ENCODE measurements around the gene REM2. TPM values are rescaled to one million over a fixed set of nuclear protein-coding genes. Genes with fewer than 3 reads are reported as not detected.

Gene REM2
- total and polyA plus RNA-seq, 2 of the 4 experiments (the other 2 are of a cell fraction), result under 0.01 to 0.07 TPM

- DNase-seq (no peak), ATAC-seq (ENCODE audit: low read depth) (no peak)
- Histone ChIP-seq H4K91ac (ENCODE audit: insufficient read depth, low read depth, low read length) (no peak overlapping the region), H4K5ac (ENCODE audit: low read depth, low read length) (no peak overlapping the region; the same call in 1 of the 2 replicates), H3K79me1 (ENCODE audit: low read depth in 1 of 2, low read length in 2 of 2) (peaks cover 10 to 76% of the 10 kb centered on the region in 2 experiments; a peak in 3 of 4 replicates), H2BK120ac (ENCODE audit: low read depth, low read length) (no peak overlapping the region), H3K36me3 (ENCODE audit: control insufficient read depth, insufficient read depth, low read length) (peaks cover 58% of the 10 kb centered on the region), H2AK9ac (replicated peaks; ENCODE audit: low read depth, low read length, poor library complexity) (peak overlapping the region; percentile 52), H2BK5ac (ENCODE audit: low read depth, low read length, poor library complexity, severe bottlenecking) (peak overlapping the region; percentile 77), H4K20me1 (ENCODE audit: insufficient read depth, low read length) (peaks cover 45% of the 10 kb centered on the region; the same call in 1 of the 2 replicates), H3K23ac (ENCODE audit: low read depth, low read length) (peak overlapping the region; percentile 85; the same call in 1 of the 2 replicates), H3K9me3 (ENCODE audit: control insufficient read depth, insufficient read depth, low read length) (no peaks in the 10 kb centered on the region), H3K4me3 (ENCODE audit: insufficient read depth, low read depth, low read length) (no peak overlapping the region), H3K14ac (replicated peaks; ENCODE audit: low read depth, low read length) (0 out of 2 replicates have a peak overlapping the region, but pooled peaks have one; percentile 7), H3K27ac (ENCODE audit: insufficient read depth, low read length) (peak overlapping the region; percentile 93; the same call in 1 of the 2 replicates), H4K8ac (ENCODE audit: low read depth in 2 of 2, low read length in 2 of 2) (peak overlapping the region in 1 of 2 experiments; percentile 22; a peak in 1 of 4 replicates), H3K9ac (ENCODE audit: low read depth, low read length) (peak overlapping the region; percentile 63; the same call in 1 of the 2 replicates), H3K18ac (ENCODE audit: low read depth, low read length) (no peak overlapping the region), H2BK20ac (ENCODE audit: low read depth, low read length) (no peak overlapping the region; the same call in 1 of the 2 replicates), H3K56ac (ENCODE audit: extremely low read depth, insufficient read depth, low read length) (no peak overlapping the region), H3K4ac (ENCODE audit: low read depth, low read length) (peak overlapping the region; percentile 89; the same call in 1 of the 2 replicates), H2BK15ac (ENCODE audit: low read depth, low read length) (peak overlapping the region; percentile 31; the same call in 1 of the 3 replicates), H2AFZ (replicated peaks; ENCODE audit: low read length, poor library complexity) (no peak overlapping the region), H2AK5ac (ENCODE audit: low read depth, low read length) (0 out of 2 replicates have a peak overlapping the region, but pooled peaks have one; percentile 14), H3K4me2 (ENCODE audit: low read depth, low read length) (no peak overlapping the region), H3K9me1 (ENCODE audit: insufficient read depth, low read length) (peaks cover 36% of the 10 kb centered on the region), H3K4me1 (ENCODE audit: control insufficient read depth, insufficient read depth, low read length) (peaks cover 47% of the 10 kb centered on the region), H3K27me3 (ENCODE audit: control insufficient read depth, insufficient read depth, low read length) (no peaks in the 10 kb centered on the region)
- intact Hi-C loops (cut with micrococcal nuclease), result no loop called here
- no TSS peak for BruUV-seq (replicated peaks)
- CTCF ChIA-PET, result no interaction called here
- WGBS, 2 experiments (ENCODE audit: extremely low coverage in 2 of 2, insufficient read length in 1 of 2), result 100% methylated on average over 4 of the region's 26 CpGs; no CpG with 5 or more reads in 1 of the 2 experiments
- dilution Hi-C loops (cut with HindIII; ENCODE audit: low sequenced_read_pairs, unreplicated experiment), result no loop called here
- POLR2A ChIA-PET (ENCODE audit: unreplicated experiment), result no interaction called here
- in situ Hi-C loops (cut with MboI; ENCODE audit: low sequenced_read_pairs), result loop anchor here (10.0 kb wide), 1 partner anchor 261 kb away; the partner anchor contains the start of gene DAD1
- TF ChIP-seq CHD1 (IDR thresholded peaks at IDR 0.05; ENCODE audit: low read depth, low read length), result no peak
- no peak for TF ChIP-seq BHLHE40 (IDR thresholded peaks at IDR 0.05; ENCODE audit: low read depth, low read length)
- no peak for TF ChIP-seq RFX5 (IDR thresholded peaks at IDR 0.05; ENCODE audit: low read depth, low read length)
- TF ChIP-seq MAZ (IDR thresholded peaks at IDR 0.05; ENCODE audit: borderline replicate concordance, low read depth, low read length), result no peak
- TF ChIP-seq USF2 (IDR thresholded peaks at IDR 0.05; ENCODE audit: low read depth, low read length), result no peak
- no peak for TF ChIP-seq CTCF (conservative IDR thresholded peaks at IDR 0.05; ENCODE audit: low read depth, low read length)
- no peak for TF ChIP-seq POLR2A (IDR thresholded peaks at IDR 0.05; ENCODE audit: low read depth, low read length)
- no peak for TF ChIP-seq RAD21 (IDR thresholded peaks at IDR 0.05; ENCODE audit: low read length)
- no peak for TF ChIP-seq ELK1 (IDR thresholded peaks at IDR 0.05; ENCODE audit: borderline replicate concordance, low read depth, low read length)
- TF ChIP-seq RCOR1 (IDR thresholded peaks at IDR 0.05; ENCODE audit: insufficient replicate concordance, low read length), result no peak
- no peak for TF ChIP-seq MAFK (IDR thresholded peaks at IDR 0.05; ENCODE audit: low read depth, low read length)
- no peak for TF ChIP-seq MXI1 (IDR thresholded peaks at IDR 0.05; ENCODE audit: borderline replicate concordance, low read depth, low read length)
- no peak for TF ChIP-seq NFE2L2 (IDR thresholded peaks at IDR 0.05; ENCODE audit: low read depth, low read length)
These were observed 37.0 kb upstream of the REM2 start for GRCh38 chr14:22845821-22846625.
